Natural killer cell (primary cell): ENCODE results near the gene MYOCOS. TPM values are rescaled to one million over a fixed set of nuclear protein-coding genes. Genes with fewer than 3 reads are reported as not detected.

Experiments
- ATAC-seq, 3 donors: fragments of 150-1000 bp in 2 of 3; fragments of 200-7000 bp in 1 of 3; cut with Tn5 transposase; 1 replicate in 1 of 3; 2 replicates in 2 of 3; pipeline ENCODE4 v1.10.0; 2021; ENCODE audit warnings: mild to moderate bottlenecking in 2 of 3, moderate library complexity in 2 of 3
- DNase-seq, 2 donors: peaks; one replicate each; pipeline versions ENCODE4 v3.0.0 to v3.0.0-alpha.2; 2013 to 2021; ENCODE audit warnings: mixed read lengths in 1 of 2
- H3K27ac ChIP-seq: one replicate; pipeline ENCODE4 v1.5.1; 2013; ENCODE audit warnings: mild to moderate bottlenecking, low read length
- H3K27me3 ChIP-seq: one replicate; pipeline ENCODE4 v1.6.1; 2013; ENCODE audit warnings: low read length; ENCODE audit not compliant: control insufficient read depth, insufficient read depth
- H3K36me3 ChIP-seq: one replicate; pipeline ENCODE4 v1.6.1; 2013; ENCODE audit warnings: low read length; ENCODE audit not compliant: control insufficient read depth, insufficient read depth
- H3K4me1 ChIP-seq: one replicate; pipeline ENCODE4 v1.6.1; 2013; ENCODE audit warnings: low read length; ENCODE audit not compliant: control insufficient read depth, insufficient read depth
- H3K4me3 ChIP-seq: one replicate; pipeline ENCODE4 v1.5.1; 2013; ENCODE audit warnings: low read length
- H3K9me3 ChIP-seq: one replicate; pipeline ENCODE4 v1.6.1; 2013; ENCODE audit warnings: low read length; ENCODE audit not compliant: control insufficient read depth, insufficient read depth
- H3K27ac Mint-ChIP-seq, 2 donors: one replicate each; pipeline ENCODE4 v1.8.0; 2022; ENCODE audit warnings: mild to moderate bottlenecking in 2 of 2, mixed read lengths in 2 of 2, moderate library complexity in 1 of 2
- H3K27me3 Mint-ChIP-seq, 2 donors: one replicate each; pipeline ENCODE4 v1.8.0; 2022; ENCODE audit warnings: low read depth in 2 of 2, mixed read lengths in 2 of 2
- H3K36me3 Mint-ChIP-seq: one replicate; pipeline ENCODE4 v1.8.0; 2022; ENCODE audit warnings: mixed read lengths
- H3K4me1 Mint-ChIP-seq, 2 donors: one replicate each; pipeline ENCODE4 v1.8.0; 2022; ENCODE audit warnings: mixed read lengths in 2 of 2
- H3K4me3 Mint-ChIP-seq: one replicate; pipeline ENCODE4 v1.8.0; 2022; ENCODE audit warnings: mild to moderate bottlenecking, moderate library complexity, mixed read lengths
- H3K9me3 Mint-ChIP-seq, 2 donors: one replicate each; pipeline ENCODE4 v1.8.0; 2022; ENCODE audit warnings: mixed read lengths in 2 of 2
- WGBS: methylation state at CpG from one replicate; pipeline ENCODE4 v1.1.7; 2013; ENCODE audit warnings: missing lambda C conversion rate; ENCODE audit not compliant: insufficient coverage; 5-methylcytosine and 5-hydroxymethylcytosine counted together
- intact Hi-C: fragments of 100-400 bp; cut with micrococcal nuclease; formaldehyde crosslinking; loops from one replicate; pipeline ENCODE4 v1.14.2; 2022
- total RNA-seq, 4 donors: library from RNA; stranded (reverse); fragments of 120-200 nt in 1 of 4; gene quantifications; one replicate each; pipeline versions ENCODE4 v1.2.3 to v1.2.4, GENCODE V29; 2013 to 2022
- TF ChIP-seq, protein P1 (sequence below): fragments of 200-600 bp; IDR thresholded peaks from one replicate; pipeline ENCODE4 v1.8.0; 2022; ENCODE audit warnings: antibody characterized with exemption

The MYOCOS gene
- total RNA-seq, 3 donors from 2014 or later (not counting 1 experiment from before 2014, with no cell fraction given), result not detected

DNA sequence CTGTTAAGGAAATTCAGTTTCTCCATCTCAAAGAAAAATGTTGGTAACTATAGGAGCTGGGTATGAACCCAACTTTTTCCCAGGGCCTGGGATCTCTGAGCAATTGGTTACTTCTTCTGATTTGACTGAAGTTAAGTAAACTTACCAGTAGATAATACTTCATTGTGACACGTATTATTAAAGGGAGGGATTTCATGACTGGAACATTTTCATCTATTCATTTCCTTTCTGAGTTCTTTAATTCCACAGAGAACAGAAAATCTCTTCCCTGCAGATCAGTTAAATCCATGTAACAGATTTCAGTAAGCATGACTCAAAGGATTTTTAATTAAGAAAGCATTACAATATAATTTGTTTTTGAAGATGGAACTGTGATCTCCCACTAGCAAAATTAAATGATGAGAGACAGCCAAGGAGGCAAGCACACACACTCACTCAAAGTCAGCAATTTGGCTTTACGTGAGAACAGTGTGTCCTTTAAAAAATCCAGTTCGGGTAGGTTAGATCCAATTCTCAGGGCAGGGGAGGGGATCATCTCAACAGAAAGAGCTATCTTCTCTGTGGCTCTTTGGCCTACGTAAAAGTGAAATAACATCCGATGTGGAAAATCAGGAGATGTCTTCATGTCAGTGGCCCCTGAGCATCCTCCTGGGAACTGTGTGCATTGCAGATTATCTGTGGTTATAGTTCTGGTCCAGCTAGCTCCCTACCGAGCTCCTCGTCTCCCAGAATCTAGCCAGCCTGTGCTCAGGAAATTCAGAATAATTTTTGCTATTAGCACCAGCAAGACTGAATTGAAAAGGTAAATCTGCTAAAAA, 41.2 kb downstream of the MYOCOS start:
- Mint-ChIP-seq H3K27ac (no peak overlapping the region), H3K4me3 (no peak overlapping the region), H3K4me1 (no peaks in the 10 kb centered on the region), H3K9me3 (no peaks in the 10 kb centered on the region), H3K27me3 (peaks cover 0 to 9% of the 10 kb centered on the region in 2 donors), H3K36me3 (no peaks in the 10 kb centered on the region)
- no peak for DNase-seq
- TF ChIP-seq, protein P1, sequence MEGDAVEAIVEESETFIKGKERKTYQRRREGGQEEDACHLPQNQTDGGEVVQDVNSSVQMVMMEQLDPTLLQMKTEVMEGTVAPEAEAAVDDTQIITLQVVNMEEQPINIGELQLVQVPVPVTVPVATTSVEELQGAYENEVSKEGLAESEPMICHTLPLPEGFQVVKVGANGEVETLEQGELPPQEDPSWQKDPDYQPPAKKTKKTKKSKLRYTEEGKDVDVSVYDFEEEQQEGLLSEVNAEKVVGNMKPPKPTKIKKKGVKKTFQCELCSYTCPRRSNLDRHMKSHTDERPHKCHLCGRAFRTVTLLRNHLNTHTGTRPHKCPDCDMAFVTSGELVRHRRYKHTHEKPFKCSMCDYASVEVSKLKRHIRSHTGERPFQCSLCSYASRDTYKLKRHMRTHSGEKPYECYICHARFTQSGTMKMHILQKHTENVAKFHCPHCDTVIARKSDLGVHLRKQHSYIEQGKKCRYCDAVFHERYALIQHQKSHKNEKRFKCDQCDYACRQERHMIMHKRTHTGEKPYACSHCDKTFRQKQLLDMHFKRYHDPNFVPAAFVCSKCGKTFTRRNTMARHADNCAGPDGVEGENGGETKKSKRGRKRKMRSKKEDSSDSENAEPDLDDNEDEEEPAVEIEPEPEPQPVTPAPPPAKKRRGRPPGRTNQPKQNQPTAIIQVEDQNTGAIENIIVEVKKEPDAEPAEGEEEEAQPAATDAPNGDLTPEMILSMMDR, result no peak
- no peak for ATAC-seq
- no peaks in the 10 kb centered on the region for H3K36me3 ChIP-seq
- intact Hi-C loops, result no loop called here
- 90% methylated on average over 6 of the region's 7 CpGs for WGBS
- no peaks in the 10 kb centered on the region for H3K4me1 ChIP-seq
- no peaks in the 10 kb centered on the region for H3K9me3 ChIP-seq
- no peak overlapping the region for H3K27ac ChIP-seq
- H3K4me3 ChIP-seq, result no peak overlapping the region
- no peaks in the 10 kb centered on the region for H3K27me3 ChIP-seq

DNA sequence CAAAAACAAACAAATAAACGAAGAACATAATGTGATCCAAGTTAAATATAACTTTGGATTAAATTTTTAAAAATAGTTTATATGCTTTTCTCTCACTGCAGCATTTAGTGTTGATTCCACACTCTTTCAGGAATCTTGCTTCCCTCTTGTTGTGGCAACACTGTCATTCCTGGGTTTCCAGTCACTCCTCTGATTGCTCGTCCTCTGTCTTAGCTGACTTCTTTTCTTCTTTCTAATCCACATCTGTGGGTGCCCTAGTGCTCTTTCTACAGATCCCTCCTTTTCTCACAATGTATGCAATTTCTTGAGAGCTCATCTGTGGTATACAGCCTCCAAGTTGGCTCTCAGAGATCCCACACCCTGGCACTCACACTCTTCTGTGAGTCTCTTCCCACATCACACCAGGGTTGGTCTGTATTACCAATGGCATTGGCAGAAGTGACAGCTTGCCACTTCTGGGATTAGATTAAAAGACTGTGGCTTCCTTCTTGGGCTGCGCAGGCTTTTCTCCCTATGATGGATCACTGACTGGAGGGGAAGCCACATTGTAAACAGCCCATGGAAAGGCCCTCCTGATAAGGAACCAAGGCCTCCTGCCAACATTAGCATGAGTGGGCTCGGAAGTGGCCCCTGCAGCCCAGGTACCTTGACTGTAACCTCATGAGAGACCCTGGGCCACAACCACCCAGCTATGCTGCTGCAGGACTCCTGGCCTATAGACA, 42.0 kb downstream of the MYOCOS start:
- Mint-ChIP-seq H3K36me3 (no peaks in the 10 kb centered on the region), H3K4me3 (no peak overlapping the region), H3K9me3 (no peaks in the 10 kb centered on the region), H3K27ac (no peak overlapping the region), H3K27me3 (peaks cover 0 to 9% of the 10 kb centered on the region in 2 donors), H3K4me1 (no peaks in the 10 kb centered on the region)
- H3K4me1 ChIP-seq, result no peaks in the 10 kb centered on the region
- TF ChIP-seq, protein P1, result no peak
- DNase-seq (no peak), ATAC-seq (no peak)
- intact Hi-C loops, result no loop called here
- H3K27ac ChIP-seq, result no peak overlapping the region
- no peaks in the 10 kb centered on the region for H3K9me3 ChIP-seq
- H3K4me3 ChIP-seq, result no peak overlapping the region
- no peaks in the 10 kb centered on the region for H3K36me3 ChIP-seq
- WGBS, result 53% methylated on average over 3 of the region's 4 CpGs
- no peaks in the 10 kb centered on the region for H3K27me3 ChIP-seq

DNA sequence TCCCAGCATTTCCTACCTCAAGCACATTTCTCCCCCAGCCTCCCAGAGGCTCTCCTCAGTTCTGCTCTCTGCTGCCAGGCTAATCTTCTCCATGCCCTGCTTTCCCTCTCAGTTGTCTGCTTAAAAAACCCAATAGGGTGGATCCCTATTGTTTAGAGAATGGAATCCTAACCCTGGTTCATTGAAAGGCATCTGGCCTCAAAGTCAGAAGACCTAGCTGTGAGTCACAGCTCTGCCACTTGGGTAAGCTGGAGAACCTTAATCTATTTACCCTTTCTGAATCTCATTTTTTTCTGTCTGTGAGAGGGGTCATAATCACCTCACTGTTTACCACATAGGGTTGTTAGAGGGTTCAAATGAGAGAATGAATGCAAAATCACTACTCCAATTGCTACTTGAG, 42.9 kb downstream of the MYOCOS start:
- no peaks in the 10 kb centered on the region for H3K9me3 Mint-ChIP-seq
- no peak overlapping the region for H3K27ac Mint-ChIP-seq
- H3K4me1 Mint-ChIP-seq, result no peaks in the 10 kb centered on the region
- Histone ChIP-seq H3K4me3 (no peak overlapping the region), H3K4me1 (no peaks in the 10 kb centered on the region), H3K27ac (no peak overlapping the region), H3K27me3 (no peaks in the 10 kb centered on the region), H3K9me3 (no peaks in the 10 kb centered on the region), H3K36me3 (no peaks in the 10 kb centered on the region)
- no peak overlapping the region for H3K4me3 Mint-ChIP-seq
- TF ChIP-seq, protein P1, result no peak
- H3K27me3 Mint-ChIP-seq, result peaks cover 0 to 9% of the 10 kb centered on the region in 2 donors
- intact Hi-C loops, result no loop called here
- no peak for ATAC-seq
- H3K36me3 Mint-ChIP-seq, result no peaks in the 10 kb centered on the region
- no peak for DNase-seq
